A673 (cell line): ENCODE data around the gene GDF9.

Experiments
- EZH2 ChIP-seq: fragments of 200-600 bp; sonication (generic); IDR thresholded peaks from 2 replicates; pipeline ENCODE4 v1.6.1; 2017; ENCODE audit warnings: borderline replicate concordance, low read depth, mild to moderate bottlenecking, mixed read lengths, antibody characterized with exemption, low read length; ENCODE audit not compliant: poor library complexity, severe bottlenecking
- TF ChIP-seq, protein P1 (sequence below): fragments of 300-800, 200-600 bp; sonication (generic); conservative IDR thresholded peaks from 2 replicates; pipeline ENCODE4 v1.5.1; 2017; ENCODE audit warnings: low read depth, mild to moderate bottlenecking, antibody characterized with exemption, low read length, moderate library complexity, mixed read lengths

DNA sequence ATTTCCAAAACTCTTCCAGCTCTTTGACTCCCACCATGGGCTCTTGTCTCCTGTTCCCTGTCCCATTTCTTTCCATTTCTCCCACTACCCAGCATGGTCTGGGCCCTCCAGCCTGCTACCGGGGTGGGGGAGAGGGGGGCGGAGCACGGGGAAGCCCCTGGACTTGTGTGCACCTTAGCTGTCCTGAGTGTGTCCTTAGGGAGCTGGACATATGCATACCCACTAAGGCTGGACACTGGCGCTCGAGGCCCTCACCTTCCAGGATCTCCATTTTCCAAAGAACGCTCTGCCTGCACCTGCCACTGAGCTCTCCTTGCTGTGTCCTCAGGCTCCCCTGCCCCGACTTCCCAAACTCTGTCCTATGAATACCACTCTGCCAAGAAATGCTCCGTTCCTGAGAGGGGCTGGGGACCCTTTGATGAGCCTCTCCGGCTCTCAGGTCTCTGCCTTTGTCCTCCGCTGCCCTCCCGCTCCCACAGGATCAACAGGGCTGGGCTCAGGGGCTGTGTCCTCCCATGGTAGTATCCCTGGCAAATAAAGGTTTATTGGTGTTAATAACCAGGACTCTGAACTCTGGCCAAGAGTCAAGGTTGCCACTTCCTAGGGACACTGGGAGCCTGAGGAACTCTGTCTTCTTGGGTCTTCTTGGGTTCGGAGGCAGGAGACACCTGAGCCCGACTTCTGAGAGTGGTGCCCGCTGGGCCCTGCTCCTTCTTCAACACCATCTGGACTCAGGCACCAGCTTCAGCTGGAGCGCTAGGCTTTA lies 35.0 kb downstream of the GDF9 start:
- TF ChIP-seq, protein P1, sequence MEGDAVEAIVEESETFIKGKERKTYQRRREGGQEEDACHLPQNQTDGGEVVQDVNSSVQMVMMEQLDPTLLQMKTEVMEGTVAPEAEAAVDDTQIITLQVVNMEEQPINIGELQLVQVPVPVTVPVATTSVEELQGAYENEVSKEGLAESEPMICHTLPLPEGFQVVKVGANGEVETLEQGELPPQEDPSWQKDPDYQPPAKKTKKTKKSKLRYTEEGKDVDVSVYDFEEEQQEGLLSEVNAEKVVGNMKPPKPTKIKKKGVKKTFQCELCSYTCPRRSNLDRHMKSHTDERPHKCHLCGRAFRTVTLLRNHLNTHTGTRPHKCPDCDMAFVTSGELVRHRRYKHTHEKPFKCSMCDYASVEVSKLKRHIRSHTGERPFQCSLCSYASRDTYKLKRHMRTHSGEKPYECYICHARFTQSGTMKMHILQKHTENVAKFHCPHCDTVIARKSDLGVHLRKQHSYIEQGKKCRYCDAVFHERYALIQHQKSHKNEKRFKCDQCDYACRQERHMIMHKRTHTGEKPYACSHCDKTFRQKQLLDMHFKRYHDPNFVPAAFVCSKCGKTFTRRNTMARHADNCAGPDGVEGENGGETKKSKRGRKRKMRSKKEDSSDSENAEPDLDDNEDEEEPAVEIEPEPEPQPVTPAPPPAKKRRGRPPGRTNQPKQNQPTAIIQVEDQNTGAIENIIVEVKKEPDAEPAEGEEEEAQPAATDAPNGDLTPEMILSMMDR, result no peak
- TF ChIP-seq EZH2, result no peak
